HG03139 (cell line): Measurements from ENCODE around the gene LHX8.

Experiments
- ATAC-seq: cut with Tn5 transposase; IDR thresholded peaks from one replicate; pipeline ENCODE4 v1.9.1; 2021; ENCODE audit not compliant: unreplicated experiment

LHX8 gene

GRCh38 chr1:75203415-75204277, 69.5 kb downstream of the LHX8 start:
- ATAC-seq: peak; percentile 80

- ATAC-seq: no peak
Observed at GRCh38 chr1:75208862-75209261, 74.7 kb downstream of the LHX8 start.
